HepG2 (cell line): ENCODE measurements around the gene TNFAIP8L2. TPM values are rescaled to one million over a fixed set of nuclear protein-coding genes. Genes with fewer than 3 reads are reported as not detected.

Experiments
- AHDC1 ChIP-seq: sonication (generic); formaldehyde crosslinking; IDR thresholded peaks from 2 replicates; pipeline ENCODE4 v1.5.1; 2020; ENCODE audit warnings: mild to moderate bottlenecking, missing genetic modification reagents, borderline replicate concordance
- DDIT3 ChIP-seq: sonication (generic); formaldehyde crosslinking; IDR thresholded peaks from 2 replicates; pipeline ENCODE4 v1.4.0; 2020; ENCODE audit warnings: mild to moderate bottlenecking, missing genetic modification reagents
- EP300 ChIP-seq, 3 experiments: sonication (generic) in 1 of 3; formaldehyde crosslinking in 1 of 3; IDR thresholded peaks; 2 replicates each; pipeline versions ENCODE4 v1.5.1 to v1.6.1; 2011 to 2020; ENCODE audit warnings: low read depth in 2 of 3, low read length in 2 of 3, borderline replicate concordance in 1 of 3, improper control_type of control experiment in 1 of 3, mild to moderate bottlenecking in 1 of 3, missing genetic modification reagents in 1 of 3, moderate library complexity in 1 of 3
- GMEB1 ChIP-seq: sonication (generic); formaldehyde crosslinking; IDR thresholded peaks from 2 replicates; pipeline ENCODE4 v1.5.1; 2020; ENCODE audit warnings: missing genetic modification reagents, mild to moderate bottlenecking, borderline replicate concordance
- GPBP1L1 ChIP-seq: sonication (generic); formaldehyde crosslinking; IDR thresholded peaks from 2 replicates; pipeline ENCODE4 v1.5.0; 2020; ENCODE audit warnings: mild to moderate bottlenecking, missing genetic modification reagents
- HOXA7 ChIP-seq: sonication (generic); formaldehyde crosslinking; IDR thresholded peaks from 2 replicates; pipeline ENCODE4 v1.8.1; 2022; ENCODE audit warnings: mild to moderate bottlenecking, missing genetic modification reagents, moderate library complexity
- IKZF5 ChIP-seq: IDR thresholded peaks from 2 replicates; pipeline ENCODE4 v1.6.1; 2018; ENCODE audit warnings: missing genetic modification reagents, mild to moderate bottlenecking, missing compliant biosample characterization
- MNT ChIP-seq: fragments of 450-650 bp; IDR thresholded peaks from 2 replicates; pipeline ENCODE4 v1.6.1; 2016
- ZNF101 ChIP-seq: sonication (generic); formaldehyde crosslinking; IDR thresholded peaks from 2 replicates; pipeline ENCODE4 v1.4.0; 2020; ENCODE audit warnings: mild to moderate bottlenecking, low read depth, missing genetic modification reagents, borderline replicate concordance
- ZNF207 ChIP-seq: fragments of 450-650 bp; IDR thresholded peaks from 2 replicates; pipeline ENCODE4 v1.6.1; 2016; ENCODE audit warnings: antibody characterized with exemption, borderline replicate concordance
- ZNF235 ChIP-seq: sonication (generic); formaldehyde crosslinking; IDR thresholded peaks from 2 replicates; pipeline ENCODE4 v1.8.1; 2023; ENCODE audit warnings: mild to moderate bottlenecking, missing genetic modification reagents, borderline replicate concordance
- ZNF24 ChIP-seq: fragments of 450-650 bp; IDR thresholded peaks from 2 replicates; pipeline ENCODE4 v1.6.1; 2017; ENCODE audit warnings: antibody characterized with exemption, mild to moderate bottlenecking
- ZNF446 ChIP-seq: sonication (generic); formaldehyde crosslinking; IDR thresholded peaks from 2 replicates; pipeline ENCODE4 v1.5.0; 2020; ENCODE audit warnings: mild to moderate bottlenecking, missing genetic modification reagents
- ZNF550 ChIP-seq: sonication (generic); formaldehyde crosslinking; IDR thresholded peaks from 2 replicates; pipeline ENCODE4 v1.4.0; 2020; ENCODE audit warnings: mild to moderate bottlenecking, missing genetic modification reagents, borderline replicate concordance
- polyA plus RNA-seq, 8 experiments: library from polyadenylated mRNA; depleted of rRNA in 3 of 8; stranded (reverse) in 7 of 8; unstranded in 1 of 8; fragments of >200 nt; fragmentation: Illumina TruSeq in 4 of 8; extraction: Trizol in 4 of 8; gene quantifications; 2 replicates each; pipeline versions ENCODE4 v1.2.1 to v1.2.3, GENCODE V29; 2011 to 2016; ENCODE audit warnings: low read depth in 4 of 8, missing spikeins in 1 of 8, mixed read lengths in 1 of 8; ENCODE audit not compliant: insufficient read depth in 1 of 8
- total RNA-seq, 5 experiments: library from RNA; depleted of rRNA; stranded (reverse); fragments of >200 nt; fragmentation: Illumina TruSeq; extraction: Trizol; gene quantifications; 2 replicates each; pipeline ENCODE4 v1.2.3, GENCODE V29; 2016; ENCODE audit warnings: low read depth in 1 of 5

The TNFAIP8L2 gene
- total and polyA plus RNA-seq, 2 of the 13 experiments (the other 11 are each of a cell fraction or from before 2014, with no cell fraction given), result not detected

GRCh38 chr1:151198254-151199127, 42.0 kb downstream of the TNFAIP8L2 start, which contains the start of gene PIP5K1A (continued):
- TF ChIP-seq AHDC1 (CRISPR knock-in tag) (no peak), IKZF5 (CRISPR knock-in tag) (peak; percentile 72), EP300 (IDR thresholded peaks at IDR 0.05; ENCODE audit: low read depth in 2 of 2, low read length in 2 of 2) (no peak), EP300 (CRISPR knock-in tag; IDR thresholded peaks at IDR 0.05; ENCODE audit: borderline replicate concordance) (no peak), HOXA7 (CRISPR knock-in tag) (no peak), ZNF550 (no peak), ZNF24 (no peak), DDIT3 (CRISPR knock-in tag) (no peak), ZNF235 (CRISPR knock-in tag) (no peak), MNT (no peak), ZNF446 (peak; percentile 81), ZNF207 (no peak), GMEB1 (no peak; the same call in 1 of the 2 replicates), GPBP1L1 (CRISPR knock-in tag) (no peak), ZNF101 (CRISPR knock-in tag) (no peak)
